GM12878 (cell line): Measurements from ENCODE around the gene RB1. TPM values are rescaled to one million over a fixed set of nuclear protein-coding genes. Genes with fewer than 3 reads are reported as not detected.

Experiments
- ATAC-seq: fragments of 200-7000 bp; cut with Tn5 transposase; 3 replicates; pipeline ENCODE4 v1.9.1; 2020; ENCODE audit warnings: mild to moderate bottlenecking, moderate library complexity
- BruUV-seq: library from RNA; stranded (reverse); fragments of 400-500 nt; replicated peaks from 2 replicates; lab custom pipeline; 2021; lab: Mats Ljungman, UMichigan
- CTCF ChIA-PET: fragments of 300-600 bp; sonication (Branson Sonifier 250); formaldehyde crosslinking; extraction: SDS; loops from one replicate; lab custom pipeline; 2021; ENCODE audit warnings: inconsistent platforms; lab: Yijun Ruan, JAX
- POLR2A ChIA-PET: fragments of 350-600 bp; formaldehyde crosslinking; extraction: SDS; loops from one replicate; lab custom pipeline; 2021; ENCODE audit warnings: inconsistent platforms; lab: Charles Lee
- RAD21 ChIA-PET: fragments of 300-600 bp; sonication (Branson Sonifier 250); formaldehyde crosslinking; loops from one replicate; lab custom pipeline; 2023; ENCODE audit warnings: antibody characterized with exemption; ENCODE audit not compliant: unreplicated experiment; lab: Charles Lee
- SMC1A ChIA-PET: fragments of 300-600 bp; sonication (Branson Sonifier 250); formaldehyde crosslinking; loops from one replicate; lab custom pipeline; 2023; ENCODE audit not compliant: unreplicated experiment, uncharacterized antibody; lab: Charles Lee
- DNase-seq: peaks from one replicate; pipeline ENCODE4 v3.0.0-alpha.2; 2011; ENCODE audit warnings: low read depth, low spot score
- FAIRE-seq: peaks from 3 replicates; lab custom pipeline; 2011; peaks lifted over from hg19 to GRCh38; lab: Jason Lieb, UNC
- H2AFZ ChIP-seq: 2 replicates; pipeline ENCODE4 v1.6.0; 2011; ENCODE audit warnings: low read depth, low read length, control low read depth; ENCODE audit not compliant: control insufficient read depth
- H3K27ac ChIP-seq: 2 replicates; pipeline ENCODE4 v1.5.1; 2011; ENCODE audit warnings: control low read depth; ENCODE audit not compliant: control insufficient read depth, insufficient read depth
- H3K27me3 ChIP-seq, 2 experiments: replicated peaks in 1 of 2; 2 replicates each; pipeline versions ENCODE4 v1.6.0 to v1.6.1; 2011; ENCODE audit warnings: low read length in 1 of 2; ENCODE audit not compliant: control insufficient read depth in 2 of 2, insufficient read depth in 2 of 2
- H3K36me3 ChIP-seq, 2 experiments: 2 replicates each; pipeline ENCODE4 v1.5.1; 2011; ENCODE audit warnings: low read length in 1 of 2; ENCODE audit not compliant: control insufficient read depth in 2 of 2, insufficient read depth in 2 of 2
- H3K4me1 ChIP-seq: 2 replicates; pipeline ENCODE4 v1.6.1; 2011; ENCODE audit warnings: mild to moderate bottlenecking, low read length, moderate library complexity, mixed read lengths; ENCODE audit not compliant: control insufficient read depth, insufficient read depth
- H3K4me2 ChIP-seq: 2 replicates; pipeline ENCODE4 v1.6.0; 2011; ENCODE audit warnings: control low read depth; ENCODE audit not compliant: control insufficient read depth, insufficient read depth
- H3K4me3 ChIP-seq: fragments of 200-600 bp; sonication (generic); 2 replicates; pipeline ENCODE4 v1.5.1; 2016
- H3K79me2 ChIP-seq: 2 replicates; pipeline ENCODE4 v1.6.0; 2011; ENCODE audit warnings: low read length; ENCODE audit not compliant: control insufficient read depth, insufficient read depth
- H3K9ac ChIP-seq: 2 replicates; pipeline ENCODE4 v1.8.0; 2011; ENCODE audit warnings: low read length, control low read depth, mixed read lengths; ENCODE audit not compliant: control insufficient read depth, insufficient read depth
- H3K9me3 ChIP-seq: replicated peaks from 3 replicates; pipeline ENCODE4 v1.5.1; 2011; ENCODE audit warnings: mild to moderate bottlenecking, low read length; ENCODE audit not compliant: control insufficient read depth, insufficient read depth
- H4K20me1 ChIP-seq: 2 replicates; pipeline ENCODE4 v1.6.0; 2011; ENCODE audit not compliant: control insufficient read depth, insufficient read depth
- ASH2L ChIP-seq: fragments of 300-600, 200-600 bp; sonication (generic); IDR thresholded peaks from 2 replicates; pipeline ENCODE4 v1.6.1; 2017; ENCODE audit warnings: low read depth, mild to moderate bottlenecking, borderline replicate concordance
- BMI1 ChIP-seq: fragments of 450-650 bp; IDR thresholded peaks from 2 replicates; pipeline ENCODE4 v1.6.1; 2016; ENCODE audit warnings: mild to moderate bottlenecking, moderate library complexity, borderline replicate concordance
- CBX5 ChIP-seq: sonication (generic); IDR thresholded peaks from 2 replicates; pipeline ENCODE4 v1.6.1; 2016; ENCODE audit warnings: low read depth, moderate library complexity, mild to moderate bottlenecking, inconsistent platforms
- CHD2 ChIP-seq: IDR thresholded peaks from 2 replicates; pipeline ENCODE4 v1.6.1; 2011; ENCODE audit warnings: low read depth, low read length, improper control_type of control experiment, borderline replicate concordance
- DPF2 ChIP-seq: fragments of 450-650 bp; IDR thresholded peaks from 2 replicates; pipeline ENCODE4 v1.6.1; 2017; ENCODE audit warnings: mild to moderate bottlenecking
- JUNB ChIP-seq: IDR thresholded peaks from 2 replicates; pipeline ENCODE4 v1.6.1; 2016; ENCODE audit warnings: antibody characterized with exemption, mild to moderate bottlenecking
- JUND ChIP-seq: IDR thresholded peaks from 2 replicates; pipeline ENCODE4 v1.6.1; 2012; ENCODE audit warnings: low read depth, mild to moderate bottlenecking, low read length, improper control_type of control experiment, moderate library complexity
- MTA2 ChIP-seq: fragments of 450-650 bp; IDR thresholded peaks from 2 replicates; pipeline ENCODE4 v1.6.1; 2016; ENCODE audit warnings: low read depth, mild to moderate bottlenecking, moderate library complexity
- MYC ChIP-seq: IDR thresholded peaks from 2 replicates; pipeline ENCODE4 v1.6.1; 2011; ENCODE audit warnings: mild to moderate bottlenecking, low read length, moderate library complexity, inconsistent platforms; ENCODE audit not compliant: insufficient read depth, insufficient replicate concordance, insufficient read length, severe bottlenecking
- NR2C1 ChIP-seq: fragments of 450-650 bp; IDR thresholded peaks from 2 replicates; pipeline ENCODE4 v1.6.1; 2017; ENCODE audit warnings: antibody characterized with exemption, mild to moderate bottlenecking, moderate library complexity
- NR2F1 ChIP-seq: fragments of 450-650 bp; conservative IDR thresholded peaks from 2 replicates; pipeline ENCODE4 v1.6.1; 2017; ENCODE audit warnings: mild to moderate bottlenecking
- RBBP5 ChIP-seq: fragments of 200-600 bp; sonication (generic); conservative IDR thresholded peaks from 2 replicates; pipeline ENCODE4 v1.6.1; 2016
- SMAD1 ChIP-seq: fragments of 450-650 bp; IDR thresholded peaks from 2 replicates; pipeline ENCODE4 v1.6.1; 2018; ENCODE audit warnings: mild to moderate bottlenecking, low read depth; ENCODE audit not compliant: partially characterized antibody
- SREBF1 ChIP-seq: IDR thresholded peaks from 2 replicates; pipeline ENCODE4 v1.6.1; 2012; ENCODE audit warnings: mild to moderate bottlenecking, low read length
- ZSCAN29 ChIP-seq: fragments of 450-650 bp; IDR thresholded peaks from 2 replicates; pipeline ENCODE4 v1.6.1; 2017; ENCODE audit warnings: mild to moderate bottlenecking, moderate library complexity
- WGBS: methylation state at CpG from one replicate; pipeline ENCODE4 v1.1.6; 2016; ENCODE audit warnings: low lambda C conversion rate; ENCODE audit not compliant: insufficient replicate concordance, insufficient coverage; ENCODE audit errors: missing lambda C conversion rate; 5-methylcytosine and 5-hydroxymethylcytosine counted together
- in situ Hi-C: fragments of 300-500 bp; cut with MboI; formaldehyde crosslinking; loops from 9 replicates; pipeline ENCODE4 v1.14.3; 2018; ENCODE audit warnings: mixed read lengths
- intact Hi-C: fragments of 100-400 bp; cut with micrococcal nuclease; formaldehyde crosslinking; loops from one replicate; pipeline ENCODE4 v1.14.2; 2022; ENCODE audit not compliant: unreplicated experiment
- polyA plus RNA-seq, 11 experiments: library from polyadenylated mRNA; depleted of rRNA in 4 of 11; unstranded in 6 of 11; stranded (reverse) in 5 of 11; fragments of >200 nt; fragmentation: Nextera tagmentation in 4 of 11; fragmentation: Illumina TruSeq in 1 of 11; extraction: Ambion mirVana in 4 of 11; extraction: Trizol in 1 of 11; gene quantifications; 1 replicate in 1 of 11; 2 replicates in 10 of 11; pipeline versions ENCODE4 v1.2.1 to v1.2.3, GENCODE V29; 2011 to 2016; ENCODE audit warnings: inconsistent platforms in 2 of 11, missing spikeins in 2 of 11, low read depth in 1 of 11
- total RNA-seq, 4 experiments: library from RNA; depleted of rRNA in 3 of 4; stranded (reverse); fragments of >200 nt in 3 of 4; fragmentation: Illumina TruSeq in 1 of 4; extraction: Trizol in 1 of 4; gene quantifications; 2 replicates each; pipeline versions ENCODE4 v1.2.1 to v1.2.3, GENCODE V29; 2013 to 2021
- TF ChIP-seq, protein P1 (sequence below): fragments of 450-650 bp; IDR thresholded peaks from 2 replicates; pipeline ENCODE4 v1.6.1; 2017; ENCODE audit warnings: antibody characterized with exemption, mild to moderate bottlenecking, moderate library complexity
- TF ChIP-seq, protein P2 (sequence below): IDR thresholded peaks from 2 replicates; pipeline ENCODE4 v1.6.1; 2012; ENCODE audit warnings: low read depth, low read length, improper control_type of control experiment

RB1 gene
- total and polyA plus RNA-seq, 10 of the 15 experiments (the other 5 are each of a cell fraction or from before 2014, with no cell fraction given) = 2.8 to 45.0 (median 8.3) TPM

GRCh38 chr13:48393030-48393697, 89.6 kb downstream of the RB1 start:
- H3K4me2 ChIP-seq = no peak overlapping the region
- H3K9ac ChIP-seq = no peak overlapping the region
- no peak overlapping the region for H2AFZ ChIP-seq
- no peaks in the 10 kb centered on the region for H3K79me2 ChIP-seq
- DNase-seq (no peak), ATAC-seq (no peak)
- H3K4me1 ChIP-seq = no peaks in the 10 kb centered on the region
- no peaks in the 10 kb centered on the region for H4K20me1 ChIP-seq
- SMC1A ChIA-PET = interaction anchor here (1.2 to 1.6 kb wide), 2 partner anchors 82 to 187 kb away, joined by 3 to 4 read pairs; no protein-coding TSS in a partner anchor
- peaks cover 2 to 4% of the 10 kb centered on the region in 2 experiments; a peak in 2 of 4 replicates for H3K36me3 ChIP-seq
- intact Hi-C loops = no loop called here
- POLR2A ChIA-PET = no interaction called here
- no TSS peak for BruUV-seq
- no peak overlapping the region for H3K4me3 ChIP-seq
- RAD21 ChIA-PET = no interaction called here
- H3K27me3 ChIP-seq = no peaks in the 10 kb centered on the region
- WGBS = 95% methylated on average over 3 of the region's 3 CpGs
- H3K9me3 ChIP-seq = peaks cover 6% of the 10 kb centered on the region; the same call in 1 of the 3 replicates
- no peak overlapping the region for H3K27ac ChIP-seq
- CTCF ChIA-PET = interaction anchor here (0.9 to 1.0 kb wide), 2 partner anchors 15 to 187 kb away, joined by 3 read pairs; no protein-coding TSS in a partner anchor
- TF ChIP-seq JUND = no peak
- TF ChIP-seq, protein P1, sequence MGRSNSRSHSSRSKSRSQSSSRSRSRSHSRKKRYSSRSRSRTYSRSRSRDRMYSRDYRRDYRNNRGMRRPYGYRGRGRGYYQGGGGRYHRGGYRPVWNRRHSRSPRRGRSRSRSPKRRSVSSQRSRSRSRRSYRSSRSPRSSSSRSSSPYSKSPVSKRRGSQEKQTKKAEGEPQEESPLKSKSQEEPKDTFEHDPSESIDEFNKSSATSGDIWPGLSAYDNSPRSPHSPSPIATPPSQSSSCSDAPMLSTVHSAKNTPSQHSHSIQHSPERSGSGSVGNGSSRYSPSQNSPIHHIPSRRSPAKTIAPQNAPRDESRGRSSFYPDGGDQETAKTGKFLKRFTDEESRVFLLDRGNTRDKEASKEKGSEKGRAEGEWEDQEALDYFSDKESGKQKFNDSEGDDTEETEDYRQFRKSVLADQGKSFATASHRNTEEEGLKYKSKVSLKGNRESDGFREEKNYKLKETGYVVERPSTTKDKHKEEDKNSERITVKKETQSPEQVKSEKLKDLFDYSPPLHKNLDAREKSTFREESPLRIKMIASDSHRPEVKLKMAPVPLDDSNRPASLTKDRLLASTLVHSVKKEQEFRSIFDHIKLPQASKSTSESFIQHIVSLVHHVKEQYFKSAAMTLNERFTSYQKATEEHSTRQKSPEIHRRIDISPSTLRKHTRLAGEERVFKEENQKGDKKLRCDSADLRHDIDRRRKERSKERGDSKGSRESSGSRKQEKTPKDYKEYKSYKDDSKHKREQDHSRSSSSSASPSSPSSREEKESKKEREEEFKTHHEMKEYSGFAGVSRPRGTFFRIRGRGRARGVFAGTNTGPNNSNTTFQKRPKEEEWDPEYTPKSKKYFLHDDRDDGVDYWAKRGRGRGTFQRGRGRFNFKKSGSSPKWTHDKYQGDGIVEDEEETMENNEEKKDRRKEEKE = no peak
- no peak for TF ChIP-seq SREBF1
- TF ChIP-seq NR2F1 = no peak
- no peak for TF ChIP-seq MTA2
- TF ChIP-seq ASH2L = no peak
- no peak for TF ChIP-seq MYC
- TF ChIP-seq ZSCAN29 = no peak
- no peak for TF ChIP-seq CHD2
- no peak for TF ChIP-seq SMAD1
- TF ChIP-seq CBX5 = no peak
- no peak for TF ChIP-seq NR2C1
- TF ChIP-seq DPF2 = no peak
- TF ChIP-seq BMI1 = no peak
- TF ChIP-seq JUNB = no peak
- TF ChIP-seq RBBP5 = no peak
- TF ChIP-seq, protein P2, sequence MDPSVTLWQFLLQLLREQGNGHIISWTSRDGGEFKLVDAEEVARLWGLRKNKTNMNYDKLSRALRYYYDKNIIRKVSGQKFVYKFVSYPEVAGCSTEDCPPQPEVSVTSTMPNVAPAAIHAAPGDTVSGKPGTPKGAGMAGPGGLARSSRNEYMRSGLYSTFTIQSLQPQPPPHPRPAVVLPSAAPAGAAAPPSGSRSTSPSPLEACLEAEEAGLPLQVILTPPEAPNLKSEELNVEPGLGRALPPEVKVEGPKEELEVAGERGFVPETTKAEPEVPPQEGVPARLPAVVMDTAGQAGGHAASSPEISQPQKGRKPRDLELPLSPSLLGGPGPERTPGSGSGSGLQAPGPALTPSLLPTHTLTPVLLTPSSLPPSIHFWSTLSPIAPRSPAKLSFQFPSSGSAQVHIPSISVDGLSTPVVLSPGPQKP = no peak
- TF ChIP-seq, all 136 proteins: peak for 0
- no peak for FAIRE-seq
- in situ Hi-C loops = no loop called here
